GM12878 (cell line): ENCODE measurements around the gene TBXAS1. TPM values are rescaled to one million over a fixed set of nuclear protein-coding genes. Genes with fewer than 3 reads are reported as not detected.
"Not testable (repeated sequence)": the region's sequence is repeated elsewhere in the genome, so short reads cannot be mapped to it uniquely, and the experiment has no call there.

ENCODE experiments used
- ATAC-seq: fragments of 200-7000 bp; cut with Tn5 transposase; 3 replicates; pipeline ENCODE4 v1.9.1; 2020; ENCODE audit warnings: mild to moderate bottlenecking, moderate library complexity
- BruUV-seq: library from RNA; stranded (reverse); fragments of 400-500 nt; replicated peaks from 2 replicates; lab custom pipeline; 2021; lab: Mats Ljungman, UMichigan
- CTCF ChIA-PET: fragments of 300-600 bp; sonication (Branson Sonifier 250); formaldehyde crosslinking; extraction: SDS; loops from one replicate; lab custom pipeline; 2021; ENCODE audit warnings: inconsistent platforms; lab: Yijun Ruan, JAX
- POLR2A ChIA-PET: fragments of 350-600 bp; formaldehyde crosslinking; extraction: SDS; loops from one replicate; lab custom pipeline; 2021; ENCODE audit warnings: inconsistent platforms; lab: Charles Lee
- RAD21 ChIA-PET: fragments of 300-600 bp; sonication (Branson Sonifier 250); formaldehyde crosslinking; loops from one replicate; lab custom pipeline; 2023; ENCODE audit warnings: antibody characterized with exemption; ENCODE audit not compliant: unreplicated experiment; lab: Charles Lee
- SMC1A ChIA-PET: fragments of 300-600 bp; sonication (Branson Sonifier 250); formaldehyde crosslinking; loops from one replicate; lab custom pipeline; 2023; ENCODE audit not compliant: unreplicated experiment, uncharacterized antibody; lab: Charles Lee
- DNase-seq: peaks from one replicate; pipeline ENCODE4 v3.0.0-alpha.2; 2011; ENCODE audit warnings: low read depth, low spot score
- FAIRE-seq: peaks from 3 replicates; lab custom pipeline; 2011; peaks lifted over from hg19 to GRCh38; lab: Jason Lieb, UNC
- H2AFZ ChIP-seq: 2 replicates; pipeline ENCODE4 v1.6.0; 2011; ENCODE audit warnings: low read depth, low read length, control low read depth; ENCODE audit not compliant: control insufficient read depth
- H3K27ac ChIP-seq: 2 replicates; pipeline ENCODE4 v1.5.1; 2011; ENCODE audit warnings: control low read depth; ENCODE audit not compliant: control insufficient read depth, insufficient read depth
- H3K27me3 ChIP-seq, 2 experiments: replicated peaks in 1 of 2; 2 replicates each; pipeline versions ENCODE4 v1.6.0 to v1.6.1; 2011; ENCODE audit warnings: low read length in 1 of 2; ENCODE audit not compliant: control insufficient read depth in 2 of 2, insufficient read depth in 2 of 2
- H3K36me3 ChIP-seq, 2 experiments: 2 replicates each; pipeline ENCODE4 v1.5.1; 2011; ENCODE audit warnings: low read length in 1 of 2; ENCODE audit not compliant: control insufficient read depth in 2 of 2, insufficient read depth in 2 of 2
- H3K4me1 ChIP-seq: 2 replicates; pipeline ENCODE4 v1.6.1; 2011; ENCODE audit warnings: mild to moderate bottlenecking, low read length, moderate library complexity, mixed read lengths; ENCODE audit not compliant: control insufficient read depth, insufficient read depth
- H3K4me2 ChIP-seq: 2 replicates; pipeline ENCODE4 v1.6.0; 2011; ENCODE audit warnings: control low read depth; ENCODE audit not compliant: control insufficient read depth, insufficient read depth
- H3K4me3 ChIP-seq: fragments of 200-600 bp; sonication (generic); 2 replicates; pipeline ENCODE4 v1.5.1; 2016
- H3K79me2 ChIP-seq: 2 replicates; pipeline ENCODE4 v1.6.0; 2011; ENCODE audit warnings: low read length; ENCODE audit not compliant: control insufficient read depth, insufficient read depth
- H3K9ac ChIP-seq: 2 replicates; pipeline ENCODE4 v1.8.0; 2011; ENCODE audit warnings: low read length, control low read depth, mixed read lengths; ENCODE audit not compliant: control insufficient read depth, insufficient read depth
- H3K9me3 ChIP-seq: replicated peaks from 3 replicates; pipeline ENCODE4 v1.5.1; 2011; ENCODE audit warnings: mild to moderate bottlenecking, low read length; ENCODE audit not compliant: control insufficient read depth, insufficient read depth
- H4K20me1 ChIP-seq: 2 replicates; pipeline ENCODE4 v1.6.0; 2011; ENCODE audit not compliant: control insufficient read depth, insufficient read depth
- CHD4 ChIP-seq: fragments of 200-600 bp; sonication (generic); IDR thresholded peaks from 2 replicates; pipeline ENCODE4 v1.6.1; 2016; ENCODE audit warnings: mild to moderate bottlenecking
- EZH2 ChIP-seq: IDR thresholded peaks from 2 replicates; pipeline ENCODE4 v1.6.1; 2012; ENCODE audit warnings: low read depth, mild to moderate bottlenecking, control low read depth, inconsistent platforms, low read length, borderline replicate concordance; ENCODE audit not compliant: control insufficient read depth
- FOS ChIP-seq: IDR thresholded peaks from 3 replicates; pipeline ENCODE4 v1.6.1; 2011; ENCODE audit warnings: borderline replicate concordance; ENCODE audit not compliant: insufficient read length; ENCODE audit errors: extremely low read depth
- HDAC6 ChIP-seq: fragments of 200-600 bp; sonication (generic); IDR thresholded peaks from one replicate; pipeline ENCODE4 v1.8.0; 2017; ENCODE audit warnings: antibody characterized with exemption; ENCODE audit not compliant: unreplicated experiment
- PAX5 ChIP-seq: IDR thresholded peaks from 2 replicates; pipeline ENCODE4 v1.6.1; 2011; ENCODE audit warnings: low read depth, low read length, borderline replicate concordance
- POLR2AphosphoS2 ChIP-seq: IDR thresholded peaks from 2 replicates; pipeline ENCODE4 v1.6.1; 2011; ENCODE audit warnings: low read depth, mild to moderate bottlenecking, low read length, improper control_type of control experiment, moderate library complexity
- SPI1 ChIP-seq: IDR thresholded peaks from 2 replicates; pipeline ENCODE4 v1.6.1; 2011; ENCODE audit warnings: low read depth, mild to moderate bottlenecking, low read length, moderate library complexity, borderline replicate concordance; ENCODE audit not compliant: insufficient read depth
- SUPT20H ChIP-seq: IDR thresholded peaks from 2 replicates; pipeline ENCODE4 v1.6.1; 2011; ENCODE audit warnings: low read depth, mild to moderate bottlenecking, low read length, moderate library complexity, borderline replicate concordance; ENCODE audit not compliant: control insufficient read depth
- TBL1XR1 ChIP-seq: IDR thresholded peaks from 2 replicates; pipeline ENCODE4 v1.6.1; 2012; ENCODE audit warnings: low read depth, low read length, improper control_type of control experiment
- WGBS: methylation state at CpG from one replicate; pipeline ENCODE4 v1.1.6; 2016; ENCODE audit warnings: low lambda C conversion rate; ENCODE audit not compliant: insufficient replicate concordance, insufficient coverage; ENCODE audit errors: missing lambda C conversion rate; 5-methylcytosine and 5-hydroxymethylcytosine counted together
- in situ Hi-C: fragments of 300-500 bp; cut with MboI; formaldehyde crosslinking; loops from 9 replicates; pipeline ENCODE4 v1.14.3; 2018; ENCODE audit warnings: mixed read lengths
- intact Hi-C: fragments of 100-400 bp; cut with micrococcal nuclease; formaldehyde crosslinking; loops from one replicate; pipeline ENCODE4 v1.14.2; 2022; ENCODE audit not compliant: unreplicated experiment
- polyA plus RNA-seq, 11 experiments: library from polyadenylated mRNA; depleted of rRNA in 4 of 11; unstranded in 6 of 11; stranded (reverse) in 5 of 11; fragments of >200 nt; fragmentation: Nextera tagmentation in 4 of 11; fragmentation: Illumina TruSeq in 1 of 11; extraction: Ambion mirVana in 4 of 11; extraction: Trizol in 1 of 11; gene quantifications; 1 replicate in 1 of 11; 2 replicates in 10 of 11; pipeline versions ENCODE4 v1.2.1 to v1.2.3, GENCODE V29; 2011 to 2016; ENCODE audit warnings: inconsistent platforms in 2 of 11, missing spikeins in 2 of 11, low read depth in 1 of 11
- total RNA-seq, 4 experiments: library from RNA; depleted of rRNA in 3 of 4; stranded (reverse); fragments of >200 nt in 3 of 4; fragmentation: Illumina TruSeq in 1 of 4; extraction: Trizol in 1 of 4; gene quantifications; 2 replicates each; pipeline versions ENCODE4 v1.2.1 to v1.2.3, GENCODE V29; 2013 to 2021
- TF ChIP-seq, protein P1 (sequence below): fragments of 450-650 bp; IDR thresholded peaks from 2 replicates; pipeline ENCODE4 v1.6.1; 2017; ENCODE audit warnings: mild to moderate bottlenecking
- TF ChIP-seq, protein P2 (sequence below): IDR thresholded peaks from 2 replicates; pipeline ENCODE4 v1.6.1; 2011; ENCODE audit warnings: low read depth, low read length, improper control_type of control experiment, borderline replicate concordance

The TBXAS1 gene
- total and polyA plus RNA-seq, 10 of the 15 experiments (the other 5 are each of a cell fraction or from before 2014, with no cell fraction given): 1.5 to 32.7 (median 16.3) TPM

DNA sequence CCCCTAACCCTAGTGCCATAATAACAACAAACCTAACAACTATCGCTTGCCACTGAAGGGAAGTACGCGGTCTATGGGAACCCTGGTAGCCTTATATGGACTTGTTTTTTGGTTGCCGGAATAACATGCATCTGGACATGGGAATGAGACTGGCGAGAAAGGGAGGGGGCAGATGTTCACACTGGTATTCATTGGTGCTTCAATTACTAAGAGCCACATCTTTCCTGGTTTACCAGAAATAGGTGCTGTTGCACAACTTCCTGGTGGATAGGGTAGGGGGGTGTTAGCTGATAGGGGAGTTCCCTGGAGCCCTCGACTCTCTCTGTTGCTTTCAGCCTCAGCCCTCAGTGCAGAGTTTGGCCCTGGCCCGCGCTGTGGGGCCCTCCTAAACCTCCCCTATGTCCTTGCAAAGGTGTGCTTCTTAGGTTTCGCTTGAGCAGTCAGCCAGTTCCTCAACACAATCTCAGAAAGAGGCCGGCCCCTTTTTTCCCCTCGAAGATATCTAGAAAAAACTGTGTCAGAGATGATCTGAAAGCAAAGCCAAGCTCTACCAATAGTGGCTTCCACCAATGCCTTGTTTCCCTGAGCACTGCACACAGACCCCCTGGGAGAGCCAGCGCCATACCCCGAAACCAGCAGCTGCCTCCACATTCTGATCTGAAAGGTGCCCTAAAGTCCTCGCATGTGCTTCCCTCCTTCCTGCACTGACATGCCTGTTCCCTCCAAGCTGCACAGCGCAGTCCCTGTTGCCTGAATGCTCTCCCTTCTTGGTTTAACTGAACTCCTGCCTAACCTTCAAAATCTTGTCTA lies 13.5 kb downstream of the TBXAS1 start:
- peak; percentile 75 for ATAC-seq
- H2AFZ ChIP-seq: peak overlapping the region; percentile 53
- 63% methylated on average over 15 of the region's 15 CpGs for WGBS

DNA sequence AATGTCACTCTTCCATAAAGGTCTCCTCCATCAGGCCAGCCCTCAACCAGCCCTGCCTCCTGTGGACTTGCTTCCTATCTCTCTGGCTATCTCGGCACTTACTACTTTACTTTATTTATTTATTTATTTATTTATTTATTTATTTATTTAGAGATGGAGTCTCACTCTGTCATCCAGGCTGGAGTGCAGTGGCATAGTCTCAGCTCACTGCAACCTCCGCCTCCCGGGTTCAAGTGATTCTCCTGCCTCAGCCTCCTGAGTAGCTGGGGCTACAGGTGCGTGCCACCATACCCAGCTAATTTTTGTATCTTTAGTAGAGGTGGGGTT lies 14.1 kb downstream of the TBXAS1 start:
- H3K79me2 ChIP-seq, H3K4me2 ChIP-seq, FAIRE-seq, H3K27ac ChIP-seq, intact Hi-C loops, H2AFZ ChIP-seq, H3K27me3 ChIP-seq, H3K4me1 ChIP-seq, DNase-seq, H3K9me3 ChIP-seq, ATAC-seq, POLR2A ChIA-PET, in situ Hi-C loops, BruUV-seq, H3K4me3 ChIP-seq, H3K9ac ChIP-seq, H3K36me3 ChIP-seq, H4K20me1 ChIP-seq: not testable (repeated sequence)
- SMC1A ChIA-PET: interaction anchor here (1.9 kb wide), 1 partner anchor 13 kb away, joined by 6 read pairs; no protein-coding TSS in a partner anchor
- WGBS: 98% methylated on average over 4 of the region's 4 CpGs
- RAD21 ChIA-PET: interaction anchor here (1.2 to 1.5 kb wide), 2 partner anchors 9 to 11 kb away, joined by 3 read pairs; no protein-coding TSS in a partner anchor
- CTCF ChIA-PET: interaction anchor here (0.9 kb wide), 1 partner anchor 10 kb away, joined by 3 read pairs; no protein-coding TSS in a partner anchor

More for the DNA sequence above, 13.5 kb downstream of the TBXAS1 start:
- ChIA-PET POLR2A (no interaction called here), RAD21 (interaction anchor here (1.2 to 1.5 kb wide), 2 partner anchors 9 to 11 kb away, joined by 3 read pairs; no protein-coding TSS in a partner anchor), SMC1A (interaction anchor here (1.9 kb wide), 1 partner anchor 12 kb away, joined by 6 read pairs; no protein-coding TSS in a partner anchor)
- no peak overlapping the region for H3K4me3 ChIP-seq
- H3K4me2 ChIP-seq: peak overlapping the region; percentile 53
- intact Hi-C loops: no loop called here
- H3K79me2 ChIP-seq: no peaks in the 10 kb centered on the region; the same call in 1 of the 2 replicates
- no peak for DNase-seq
- no TSS peak for BruUV-seq
- H4K20me1 ChIP-seq: no peaks in the 10 kb centered on the region
- TF ChIP-seq, protein P1, sequence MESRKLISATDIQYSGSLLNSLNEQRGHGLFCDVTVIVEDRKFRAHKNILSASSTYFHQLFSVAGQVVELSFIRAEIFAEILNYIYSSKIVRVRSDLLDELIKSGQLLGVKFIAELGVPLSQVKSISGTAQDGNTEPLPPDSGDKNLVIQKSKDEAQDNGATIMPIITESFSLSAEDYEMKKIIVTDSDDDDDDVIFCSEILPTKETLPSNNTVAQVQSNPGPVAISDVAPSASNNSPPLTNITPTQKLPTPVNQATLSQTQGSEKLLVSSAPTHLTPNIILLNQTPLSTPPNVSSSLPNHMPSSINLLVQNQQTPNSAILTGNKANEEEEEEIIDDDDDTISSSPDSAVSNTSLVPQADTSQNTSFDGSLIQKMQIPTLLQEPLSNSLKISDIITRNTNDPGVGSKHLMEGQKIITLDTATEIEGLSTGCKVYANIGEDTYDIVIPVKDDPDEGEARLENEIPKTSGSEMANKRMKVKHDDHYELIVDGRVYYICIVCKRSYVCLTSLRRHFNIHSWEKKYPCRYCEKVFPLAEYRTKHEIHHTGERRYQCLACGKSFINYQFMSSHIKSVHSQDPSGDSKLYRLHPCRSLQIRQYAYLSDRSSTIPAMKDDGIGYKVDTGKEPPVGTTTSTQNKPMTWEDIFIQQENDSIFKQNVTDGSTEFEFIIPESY: no peak
- TF ChIP-seq POLR2AphosphoS2 (no peak), SUPT20H (no peak), EZH2 (no peak), TBL1XR1 (no peak), HDAC6 (no peak), CHD4 (no peak), SPI1 (0 out of 2 replicates have a peak, but pooled peaks have one; percentile 34), FOS (no peak), PAX5 (peak; percentile 54; the same call in 1 of the 2 replicates)
- TF ChIP-seq, protein P2, sequence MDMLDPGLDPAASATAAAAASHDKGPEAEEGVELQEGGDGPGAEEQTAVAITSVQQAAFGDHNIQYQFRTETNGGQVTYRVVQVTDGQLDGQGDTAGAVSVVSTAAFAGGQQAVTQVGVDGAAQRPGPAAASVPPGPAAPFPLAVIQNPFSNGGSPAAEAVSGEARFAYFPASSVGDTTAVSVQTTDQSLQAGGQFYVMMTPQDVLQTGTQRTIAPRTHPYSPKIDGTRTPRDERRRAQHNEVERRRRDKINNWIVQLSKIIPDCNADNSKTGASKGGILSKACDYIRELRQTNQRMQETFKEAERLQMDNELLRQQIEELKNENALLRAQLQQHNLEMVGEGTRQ: no peak
- TF ChIP-seq, all 136 proteins: peak for 2
- no peaks in the 10 kb centered on the region for H3K36me3 ChIP-seq
- no peaks in the 10 kb centered on the region for H3K9me3 ChIP-seq
- H3K27ac ChIP-seq: no peak overlapping the region; the same call in 1 of the 2 replicates
- CTCF ChIA-PET: interaction anchor here (0.9 kb wide), 1 partner anchor 10 kb away, joined by 3 read pairs; no protein-coding TSS in a partner anchor
- FAIRE-seq: no peak
- H3K9ac ChIP-seq: no peak overlapping the region
- no peaks in the 10 kb centered on the region for H3K27me3 ChIP-seq
- H3K4me1 ChIP-seq: peaks cover 9% of the 10 kb centered on the region
- in situ Hi-C loops: no loop called here
